ENCODE measurements around the gene LRSAM1. TPM values are rescaled to one million over a fixed set of nuclear protein-coding genes. Genes with fewer than 3 reads are reported as not detected.

Gene LRSAM1
- total RNA-seq (2014; rRNA removed; shearing (Covaris generic)): 16.1 and 19.0 TPM in 2 replicates
- polyA plus RNA-seq (2014; cell fraction: nucleus; rRNA removed): 28.1 and 29.2 TPM in 2 replicates

DNA sequence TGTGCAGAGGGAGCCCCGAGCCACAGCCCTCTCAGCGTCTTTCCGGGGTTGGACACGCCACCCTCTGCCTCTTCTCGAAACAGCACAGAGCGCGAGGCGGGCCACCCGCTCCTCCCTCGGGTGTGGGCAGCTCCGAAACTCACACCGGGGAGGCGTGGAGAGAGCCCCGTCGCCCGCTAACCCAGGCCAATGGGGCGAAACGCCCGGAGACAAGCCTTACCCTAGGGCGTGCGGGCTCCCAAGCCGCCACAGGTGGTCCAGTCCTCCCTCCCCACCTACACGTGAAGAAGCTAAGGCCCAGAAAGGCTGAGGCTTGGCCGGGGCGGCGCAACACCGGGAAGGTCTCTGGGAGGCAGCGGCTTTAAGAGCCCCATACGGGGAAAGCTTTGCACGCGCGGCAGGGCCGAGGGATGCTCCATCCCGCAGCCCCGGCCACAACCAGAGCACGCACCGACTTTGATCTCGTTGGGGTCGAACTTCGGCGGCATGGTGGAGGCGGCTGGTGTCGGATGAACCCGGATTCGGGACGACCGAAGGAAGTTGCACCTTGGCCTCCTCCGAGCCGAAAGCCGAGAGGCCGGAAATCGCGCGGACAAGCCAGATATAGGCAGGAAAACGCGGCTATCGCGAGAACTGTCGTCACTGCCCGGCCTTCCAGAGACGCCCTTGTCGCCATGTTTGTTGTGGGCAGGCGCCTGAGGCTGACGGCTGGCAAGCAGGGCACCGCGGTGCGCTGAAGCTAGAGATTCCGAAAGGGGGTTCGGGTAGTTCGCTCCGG, at the start of gene LRSAM1, which contains the start of gene RPL12:
Gene LRSAM1 (plus strand): TSS at position 681 of the 778 bp plus-strand sequence. CDS start 3,018 bp downstream, outside the sequence.
Gene RPL12 (minus strand): TSS at position 577 of the 778 bp plus-strand sequence. CDS start 89 bp downstream, at position 488.
- DNase-seq (ENCODE audit: extremely low read depth, low read depth): peak; percentile 94

GRCh38 chr9:127402401-127403090, 48.8 kb upstream of the LRSAM1 start:
- DNase-seq (ENCODE audit: extremely low read depth, low read depth): no peak

DNA sequence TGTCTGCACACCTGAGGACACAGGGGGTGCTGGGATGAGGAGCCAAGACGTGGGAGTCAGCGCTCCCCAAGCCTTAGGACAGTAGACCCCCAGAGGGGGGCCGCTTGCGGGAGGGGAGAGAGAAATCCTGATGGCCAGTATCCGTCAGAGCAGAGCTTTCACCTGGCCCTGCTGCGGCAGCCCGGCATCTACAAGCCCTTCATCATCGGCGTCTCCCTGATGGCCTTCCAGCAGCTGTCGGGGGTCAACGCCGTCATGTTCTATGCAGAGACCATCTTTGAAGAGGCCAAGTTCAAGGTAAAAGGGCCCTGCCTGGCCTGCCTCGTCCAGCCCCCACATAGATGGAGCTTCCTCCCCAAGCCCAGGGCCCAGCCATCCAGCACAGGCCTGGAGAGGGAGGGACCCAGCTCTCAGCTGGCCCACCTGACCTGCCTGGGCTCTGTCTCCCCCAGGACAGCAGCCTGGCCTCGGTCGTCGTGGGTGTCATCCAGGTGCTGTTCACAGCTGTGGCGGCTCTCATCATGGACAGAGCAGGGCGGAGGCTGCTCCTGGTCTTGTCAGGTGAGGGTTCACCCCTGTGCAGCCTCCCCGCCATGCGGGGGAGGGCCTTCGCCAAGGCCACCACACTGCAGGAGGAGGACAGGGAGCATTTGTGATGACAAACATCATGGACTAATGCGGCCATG, 47.7 kb upstream of the LRSAM1 start:
- no peak for DNase-seq (ENCODE audit: extremely low read depth, low read depth)

DNA sequence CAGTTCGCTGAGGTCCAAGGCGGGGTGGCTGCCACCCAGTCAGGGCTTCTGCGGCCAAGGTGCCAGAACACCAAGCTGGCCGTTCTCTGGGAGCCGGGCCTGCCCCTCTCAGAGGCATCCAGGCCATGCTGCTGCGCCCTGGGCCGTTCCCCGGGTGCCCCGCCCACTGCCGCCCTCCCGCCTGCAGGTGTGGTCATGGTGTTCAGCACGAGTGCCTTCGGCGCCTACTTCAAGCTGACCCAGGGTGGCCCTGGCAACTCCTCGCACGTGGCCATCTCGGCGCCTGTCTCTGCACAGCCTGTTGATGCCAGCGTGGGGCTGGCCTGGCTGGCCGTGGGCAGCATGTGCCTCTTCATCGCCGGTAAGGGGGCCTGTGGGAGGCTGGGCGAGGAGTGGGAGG, 46.7 kb upstream of the LRSAM1 start:
- no peak for DNase-seq (ENCODE audit: extremely low read depth, low read depth)

DNA sequence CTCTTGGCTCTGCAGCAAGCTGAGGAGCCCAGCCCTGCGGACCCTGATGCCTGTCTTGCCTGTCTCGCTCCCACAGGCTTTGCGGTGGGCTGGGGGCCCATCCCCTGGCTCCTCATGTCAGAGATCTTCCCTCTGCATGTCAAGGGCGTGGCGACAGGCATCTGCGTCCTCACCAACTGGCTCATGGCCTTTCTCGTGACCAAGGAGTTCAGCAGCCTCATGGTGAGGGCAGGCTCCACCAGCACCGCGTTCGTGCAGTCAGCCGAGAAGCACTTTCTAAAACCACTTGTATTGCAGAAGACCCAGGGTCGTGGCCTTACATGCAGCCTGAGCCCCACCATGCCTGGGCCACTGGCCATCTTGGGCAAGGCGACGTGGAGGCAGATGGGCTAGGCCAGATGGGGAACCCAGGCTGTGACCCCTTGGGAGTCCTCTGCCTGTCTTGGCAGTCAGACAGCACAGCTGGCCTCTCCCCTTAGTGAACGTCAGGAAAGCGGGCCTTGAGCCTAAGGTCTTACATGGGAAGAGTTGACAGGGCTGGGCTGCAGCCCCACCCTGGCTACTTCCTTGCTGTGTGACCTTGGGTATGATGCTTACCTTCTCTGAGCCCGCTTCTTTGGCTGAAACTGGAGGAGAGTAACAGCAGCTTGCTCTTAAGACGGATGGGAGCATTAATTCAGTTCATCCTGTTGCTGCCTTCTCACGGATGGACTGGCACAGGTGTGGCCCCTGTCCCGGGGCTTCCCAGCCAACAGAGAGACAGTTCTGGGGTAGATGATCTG, 45.8 kb upstream of the LRSAM1 start:
- DNase-seq (ENCODE audit: extremely low read depth, low read depth): no peak

GRCh38 chr9:127406799-127407491, 44.4 kb upstream of the LRSAM1 start:
- no peak for DNase-seq (ENCODE audit: extremely low read depth, low read depth)

DNA sequence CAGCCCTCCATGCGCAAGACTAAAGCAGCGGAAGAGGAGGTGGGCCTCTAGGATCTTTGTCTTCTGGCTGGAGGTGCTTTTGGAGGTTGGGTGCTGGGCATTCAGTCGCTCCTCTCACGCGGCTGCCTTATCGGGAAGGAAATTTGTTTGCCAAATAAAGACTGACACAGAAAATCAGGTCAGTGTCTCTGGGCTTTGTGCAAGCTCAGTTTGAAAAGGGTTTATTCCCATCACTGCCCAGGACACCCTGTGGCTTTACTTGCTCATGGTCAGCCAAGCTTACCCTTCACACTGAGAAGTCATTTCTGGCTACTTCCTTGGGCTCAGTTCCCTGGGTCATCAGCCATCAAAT, 43.8 kb upstream of the LRSAM1 start:
- DNase-seq (ENCODE audit: extremely low read depth, low read depth): no peak

- DNase-seq (ENCODE audit: extremely low read depth, low read depth): no peak
Observed at GRCh38 chr9:127411122-127411521, 40.2 kb upstream of the LRSAM1 start.

DNA sequence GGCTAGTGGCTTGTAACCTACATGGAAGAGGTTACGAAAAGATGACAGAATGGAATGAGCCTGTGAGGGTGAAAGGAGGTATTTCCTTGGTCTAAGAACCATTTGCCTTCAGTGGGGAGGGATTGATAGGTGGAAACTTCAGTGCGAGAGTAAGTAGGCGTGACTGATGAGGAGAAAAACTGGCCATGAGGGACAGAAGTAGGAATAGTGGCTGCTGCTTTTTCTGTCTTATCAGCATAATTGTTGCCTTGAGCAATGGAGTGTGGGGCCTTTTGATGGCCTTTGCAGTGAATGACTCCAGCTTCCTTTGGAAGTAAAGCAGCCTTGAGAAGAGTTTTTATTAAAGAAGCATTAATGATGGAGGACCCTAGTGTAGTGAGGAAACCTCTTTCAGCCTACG, 36.2 kb upstream of the LRSAM1 start:
- DNase-seq (ENCODE audit: extremely low read depth, low read depth): no peak

- no peak for DNase-seq (ENCODE audit: extremely low read depth, low read depth)
Observed at GRCh38 chr9:127415657-127416056, 35.7 kb upstream of the LRSAM1 start.

GRCh38 chr9:127417131-127418036, 33.9 kb upstream of the LRSAM1 start:
- no peak for DNase-seq (ENCODE audit: extremely low read depth, low read depth)

- no peak for DNase-seq (ENCODE audit: extremely low read depth, low read depth)
Observed at GRCh38 chr9:127418037-127418471, 33.3 kb upstream of the LRSAM1 start.

- no peak for DNase-seq (ENCODE audit: extremely low read depth, low read depth)
Observed at GRCh38 chr9:127419348-127419747, 32.0 kb upstream of the LRSAM1 start.

DNA sequence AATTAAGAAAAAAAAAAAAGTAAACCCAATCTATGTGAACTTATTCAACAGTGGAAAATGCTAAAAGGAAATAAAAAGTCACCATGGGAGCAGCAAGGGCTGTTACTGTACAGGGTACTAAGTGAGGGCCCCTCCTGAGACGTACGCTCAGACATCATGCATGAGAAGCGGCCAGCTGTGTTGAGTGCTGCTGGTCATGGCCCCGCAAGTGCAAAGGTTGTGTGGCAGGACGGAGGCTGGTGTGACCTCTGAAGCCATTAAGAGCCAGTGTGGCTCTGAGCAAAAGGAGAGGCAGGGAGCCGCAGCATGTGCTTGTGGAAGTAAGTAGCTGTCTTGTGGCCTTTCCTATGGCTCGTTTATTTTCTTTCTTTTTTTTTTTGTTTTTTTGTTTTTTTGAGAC, 30.3 kb upstream of the LRSAM1 start:
- no peak for DNase-seq (ENCODE audit: extremely low read depth, low read depth)

- DNase-seq (ENCODE audit: extremely low read depth, low read depth): no peak
Observed at GRCh38 chr9:127422133-127422782, 29.1 kb upstream of the LRSAM1 start.

GRCh38 chr9:127422787-127423186, 28.5 kb upstream of the LRSAM1 start:
- no peak for DNase-seq (ENCODE audit: extremely low read depth, low read depth)

DNA sequence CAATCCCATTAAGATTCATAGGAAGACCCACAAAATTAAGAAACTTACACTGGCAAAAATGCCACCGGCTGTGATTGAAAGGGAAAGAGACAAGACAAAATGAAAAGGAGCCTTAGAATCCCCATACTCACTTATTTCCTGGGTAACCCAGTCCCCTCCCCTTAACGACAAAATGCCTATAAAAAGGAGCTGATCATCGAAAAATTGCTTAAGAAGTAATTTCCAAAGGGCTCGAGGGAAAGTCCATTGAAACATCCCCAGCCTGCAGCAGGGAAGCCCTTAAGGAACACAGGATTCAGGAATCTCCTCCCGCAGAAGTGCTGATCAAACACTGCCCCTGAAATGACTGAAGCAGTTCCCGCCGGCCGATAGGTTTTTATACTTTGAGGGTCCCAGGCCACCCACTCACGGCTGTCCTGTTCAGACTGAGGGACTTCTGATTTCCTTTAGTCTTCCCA, 27.8 kb upstream of the LRSAM1 start:
- no peak for DNase-seq (ENCODE audit: extremely low read depth, low read depth)

Measured in NCI-H460 (cell line).